Stimulated activated naive CD4-positive, alpha-beta T cell treated with Interleukin-2 at 50 U/mL for 16 hours (primary cell): Measurements from ENCODE around the gene TRPM3.

Experiments used
- DNase-seq: peaks from one replicate; lab custom pipeline; 2025; lab: John Stamatoyannopoulos, UW

The TRPM3 gene

GRCh38 chr9:70485273-70485858 lies 636.1 kb downstream of the TRPM3 start:
- DNase-seq: no peak

DNA sequence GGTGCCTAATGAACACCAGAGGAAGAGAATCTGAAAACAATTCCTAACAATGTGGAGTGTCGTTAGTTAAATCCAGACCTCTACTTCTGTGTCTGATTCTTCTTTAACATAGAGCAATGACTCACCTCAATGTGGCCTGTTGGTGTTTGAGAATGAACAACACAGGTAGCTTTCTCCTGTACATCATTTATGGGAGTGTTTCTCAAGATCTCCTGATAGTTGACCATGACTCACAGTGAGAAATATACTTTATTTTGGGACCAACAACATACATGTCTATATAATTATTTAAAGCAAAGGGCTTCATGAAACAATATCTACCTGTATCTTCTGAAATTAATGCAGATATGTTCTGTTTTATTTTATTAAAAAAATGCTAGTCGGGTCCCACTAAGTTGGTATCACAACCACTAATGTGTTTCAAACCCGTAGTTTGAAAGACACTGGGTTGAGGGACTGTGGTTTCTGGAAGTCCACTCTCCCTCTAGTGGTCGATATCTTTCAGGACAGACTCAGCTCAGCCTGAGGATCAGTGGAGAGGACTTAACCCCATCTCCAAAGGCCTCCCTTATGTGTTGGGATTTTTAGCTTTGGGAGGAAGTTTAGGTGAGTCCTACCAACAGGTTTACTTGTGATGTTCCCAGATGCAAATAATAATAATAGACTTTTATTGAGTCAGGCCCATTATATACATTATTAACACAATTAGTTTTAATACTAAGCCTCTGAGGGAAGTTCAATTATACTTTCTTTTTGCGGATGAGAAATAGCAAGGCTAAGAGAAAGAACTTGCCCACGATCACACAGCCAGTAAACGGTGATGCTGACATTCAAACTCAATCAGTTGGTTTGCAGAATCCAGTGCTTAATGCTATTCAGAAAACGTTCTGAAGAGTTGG lies 636.9 kb downstream of the TRPM3 start:
- DNase-seq: no peak

DNA sequence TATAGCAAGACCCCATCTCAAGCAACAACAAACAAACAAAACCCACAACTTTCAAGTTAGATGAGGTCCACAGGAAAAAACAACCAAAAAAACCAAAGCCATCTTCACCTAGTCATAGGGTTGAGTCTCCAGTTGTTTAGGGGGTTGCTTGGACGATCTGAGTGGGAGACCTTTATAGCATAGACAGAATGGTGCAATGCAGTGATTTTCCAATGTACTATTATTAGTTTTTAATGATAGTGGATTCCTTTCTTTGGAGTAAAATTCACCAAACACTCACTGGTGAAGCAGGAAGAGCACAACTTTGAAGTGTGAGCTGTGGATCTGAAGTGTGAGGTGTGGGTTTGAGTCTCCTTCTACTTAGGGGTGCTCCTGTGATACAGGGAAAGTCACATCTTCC lies 640.0 kb downstream of the TRPM3 start:
- DNase-seq: no peak

- DNase-seq: no peak
Measured at GRCh38 chr9:70480405-70480980, 640.9 kb downstream of the TRPM3 start.

- no peak for DNase-seq
Measured at GRCh38 chr9:70479880-70480291, 641.5 kb downstream of the TRPM3 start.
